Breast epithelium (tissue), 4 donors: ENCODE results near the gene PCAT7. TPM values are rescaled to one million over a fixed set of nuclear protein-coding genes. Genes with fewer than 3 reads are reported as not detected.

Experiments
- DNase-seq, 2 donors: peaks; one replicate each; pipeline ENCODE4 v3.0.0-alpha.2; 2019; ENCODE audit warnings: low spot score in 2 of 2
- H3K27ac ChIP-seq, 2 donors: fragments of 200-600 bp; sonication (generic) in 1 of 2; one replicate each; pipeline ENCODE4 v1.5.1; 2016 to 2019; ENCODE audit warnings: mild to moderate bottlenecking in 1 of 2
- H3K27me3 ChIP-seq, 2 donors: fragments of 200-600 bp; sonication (generic) in 1 of 2; one replicate each; pipeline versions ENCODE4 v1.5.1 to v1.6.0; 2017 to 2019; ENCODE audit warnings: control low read depth in 1 of 2, mild to moderate bottlenecking in 1 of 2
- H3K36me3 ChIP-seq: fragments of 200-600 bp; one replicate; pipeline ENCODE4 v1.5.1; 2019
- H3K4me1 ChIP-seq, 2 donors: fragments of 200-600 bp; sonication (generic); one replicate each; pipeline ENCODE4 v1.5.1; 2016 to 2019; ENCODE audit warnings: control low read depth in 1 of 2
- H3K4me3 ChIP-seq, 3 donors: fragments of 200-600 bp; sonication (generic); 1 replicate in 2 of 3; 2 replicates in 1 of 3; pipeline ENCODE4 v1.5.1; 2016 to 2019; ENCODE audit warnings: mild to moderate bottlenecking in 3 of 3, moderate library complexity in 2 of 3
- H3K9me3 ChIP-seq, 2 donors: fragments of 200-600 bp; sonication (generic) in 1 of 2; one replicate each; pipeline ENCODE4 v1.5.1; 2016 to 2019; ENCODE audit warnings: control low read depth in 1 of 2
- POLR2A ChIP-seq: fragments of 450-650 bp; IDR thresholded peaks from one replicate; pipeline ENCODE4 v1.6.1; 2016; ENCODE audit warnings: antibody characterized with exemption, mild to moderate bottlenecking, moderate library complexity
- POLR2AphosphoS5 ChIP-seq, 3 donors: sonication (generic); formaldehyde crosslinking; IDR thresholded peaks; one replicate each; pipeline ENCODE4 v1.6.1; 2017; ENCODE audit warnings: antibody characterized with exemption in 3 of 3
- intact Hi-C: fragments of 100-400 bp; cut with DNase I; formaldehyde crosslinking; loops from one replicate; pipeline ENCODE4 v1.15.1; 2023; ENCODE audit warnings: low total_unique reads
- total RNA-seq, 3 donors: library from RNA; depleted of rRNA; stranded (reverse); fragments of >200 nt; gene quantifications; one replicate each; pipeline ENCODE4 v1.1.0, GENCODE V29; 2016
- TF ChIP-seq, protein P1 (sequence below), 3 donors: fragments of 450-650 bp; IDR thresholded peaks; one replicate each; pipeline ENCODE4 v1.5.1; 2016 to 2017; ENCODE audit warnings: antibody characterized with exemption in 3 of 3, mild to moderate bottlenecking in 3 of 3, moderate library complexity in 3 of 3

The PCAT7 gene
- total RNA-seq, 3 donors from 2014 or later = under 0.01 TPM; not detected in 2

DNA sequence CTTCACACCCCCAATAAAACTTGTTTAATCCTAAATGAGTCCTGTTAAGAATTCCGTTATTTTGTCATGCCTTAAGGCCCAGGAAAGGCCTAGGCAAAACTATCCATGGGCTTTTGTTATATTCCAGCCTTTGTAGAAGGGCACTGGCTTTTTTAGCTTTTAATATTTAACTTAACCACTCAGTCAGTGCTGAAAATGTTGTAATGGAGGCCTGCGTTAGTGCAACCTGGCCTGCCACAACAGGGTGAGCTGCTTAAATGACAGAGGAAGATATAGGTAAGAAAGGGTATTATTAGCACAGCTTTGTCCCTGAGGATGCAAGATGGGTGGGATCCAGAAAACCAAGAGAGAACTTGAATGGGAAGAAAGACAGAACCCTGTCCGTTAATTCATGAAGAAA, 40.2 kb upstream of the PCAT7 start:
- no peak for TF ChIP-seq POLR2AphosphoS5 (IDR thresholded peaks at IDR 0.05)
- no peaks in the 10 kb centered on the region for H3K4me1 ChIP-seq
- intact Hi-C loops = no loop called here
- no peaks in the 10 kb centered on the region for H3K27me3 ChIP-seq
- no peaks in the 10 kb centered on the region for H3K9me3 ChIP-seq
- no peak for DNase-seq
- H3K4me3 ChIP-seq = no peak overlapping the region
- H3K36me3 ChIP-seq = no peaks in the 10 kb centered on the region
- no peak overlapping the region for H3K27ac ChIP-seq

DNA sequence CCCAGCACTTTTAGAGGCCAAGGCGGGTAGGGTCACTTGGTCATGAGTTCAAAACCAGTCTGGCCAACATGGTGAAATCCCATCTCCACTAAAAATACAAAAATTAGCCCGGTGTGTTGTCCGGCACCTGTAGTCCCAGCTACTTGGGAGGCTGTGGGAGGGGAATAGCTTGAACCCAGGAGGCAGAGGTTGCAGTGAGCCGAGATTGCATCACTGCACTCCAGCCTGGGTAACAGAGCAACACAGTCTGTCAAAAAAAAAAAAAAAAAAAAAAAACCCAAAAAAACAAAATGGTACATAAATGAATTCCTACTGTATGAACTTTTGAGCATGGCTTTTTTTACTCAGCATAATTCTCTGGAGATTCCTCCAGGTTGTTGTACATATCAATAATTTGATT, 37.6 kb upstream of the PCAT7 start:
- DNase-seq = no peak
- no peak overlapping the region for H3K27ac ChIP-seq
- no peaks in the 10 kb centered on the region for H3K4me1 ChIP-seq
- TF ChIP-seq, protein P1, sequence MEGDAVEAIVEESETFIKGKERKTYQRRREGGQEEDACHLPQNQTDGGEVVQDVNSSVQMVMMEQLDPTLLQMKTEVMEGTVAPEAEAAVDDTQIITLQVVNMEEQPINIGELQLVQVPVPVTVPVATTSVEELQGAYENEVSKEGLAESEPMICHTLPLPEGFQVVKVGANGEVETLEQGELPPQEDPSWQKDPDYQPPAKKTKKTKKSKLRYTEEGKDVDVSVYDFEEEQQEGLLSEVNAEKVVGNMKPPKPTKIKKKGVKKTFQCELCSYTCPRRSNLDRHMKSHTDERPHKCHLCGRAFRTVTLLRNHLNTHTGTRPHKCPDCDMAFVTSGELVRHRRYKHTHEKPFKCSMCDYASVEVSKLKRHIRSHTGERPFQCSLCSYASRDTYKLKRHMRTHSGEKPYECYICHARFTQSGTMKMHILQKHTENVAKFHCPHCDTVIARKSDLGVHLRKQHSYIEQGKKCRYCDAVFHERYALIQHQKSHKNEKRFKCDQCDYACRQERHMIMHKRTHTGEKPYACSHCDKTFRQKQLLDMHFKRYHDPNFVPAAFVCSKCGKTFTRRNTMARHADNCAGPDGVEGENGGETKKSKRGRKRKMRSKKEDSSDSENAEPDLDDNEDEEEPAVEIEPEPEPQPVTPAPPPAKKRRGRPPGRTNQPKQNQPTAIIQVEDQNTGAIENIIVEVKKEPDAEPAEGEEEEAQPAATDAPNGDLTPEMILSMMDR (IDR thresholded peaks at IDR 0.05) = no peak
- TF ChIP-seq POLR2AphosphoS5 (IDR thresholded peaks at IDR 0.05) = no peak
- TF ChIP-seq POLR2A = no peak
- H3K36me3 ChIP-seq = no peaks in the 10 kb centered on the region
- intact Hi-C loops = no loop called here
- H3K9me3 ChIP-seq = no peaks in the 10 kb centered on the region
- no peaks in the 10 kb centered on the region for H3K27me3 ChIP-seq
- H3K4me3 ChIP-seq = no peak overlapping the region

DNA sequence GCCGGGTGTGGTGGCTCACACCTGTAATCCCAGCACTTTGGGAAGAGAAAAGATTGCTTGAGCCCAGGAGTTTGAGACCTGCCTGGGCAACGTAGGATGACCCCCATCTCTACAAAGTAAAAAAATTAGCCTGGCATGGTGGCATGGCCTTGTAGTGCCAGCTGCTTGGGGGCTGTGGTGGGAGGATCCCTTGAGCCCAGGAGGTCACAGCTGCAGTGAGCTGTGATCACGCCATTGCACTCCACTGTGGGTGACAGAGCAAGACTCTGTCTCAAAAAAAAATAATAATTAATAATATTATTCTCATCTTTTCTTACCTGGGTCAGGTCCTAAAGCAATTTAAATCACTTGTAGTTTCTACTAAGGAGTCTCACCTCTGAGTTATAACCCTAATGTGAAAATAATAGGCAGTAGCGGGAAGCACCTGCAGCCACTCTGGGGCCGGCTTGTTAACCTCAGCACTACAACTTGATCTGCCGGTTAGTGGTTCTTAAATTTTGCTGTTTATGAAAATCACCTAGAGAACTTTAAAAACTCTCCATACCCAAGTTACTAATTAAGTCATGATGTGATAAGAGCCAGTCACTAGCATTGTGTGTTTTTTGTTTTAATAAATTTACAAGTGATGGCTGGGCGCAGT, 29.4 kb upstream of the PCAT7 start:
- no peaks in the 10 kb centered on the region for H3K4me1 ChIP-seq
- H3K27me3 ChIP-seq = no peaks in the 10 kb centered on the region
- H3K4me3 ChIP-seq = no peak overlapping the region
- DNase-seq = no peak
- H3K9me3 ChIP-seq = no peaks in the 10 kb centered on the region
- no peaks in the 10 kb centered on the region for H3K36me3 ChIP-seq
- TF ChIP-seq POLR2A = no peak
- no peak for TF ChIP-seq POLR2AphosphoS5 (IDR thresholded peaks at IDR 0.05)
- TF ChIP-seq, protein P1 (IDR thresholded peaks at IDR 0.05) = no peak
- intact Hi-C loops = no loop called here
- no peak overlapping the region for H3K27ac ChIP-seq

DNA sequence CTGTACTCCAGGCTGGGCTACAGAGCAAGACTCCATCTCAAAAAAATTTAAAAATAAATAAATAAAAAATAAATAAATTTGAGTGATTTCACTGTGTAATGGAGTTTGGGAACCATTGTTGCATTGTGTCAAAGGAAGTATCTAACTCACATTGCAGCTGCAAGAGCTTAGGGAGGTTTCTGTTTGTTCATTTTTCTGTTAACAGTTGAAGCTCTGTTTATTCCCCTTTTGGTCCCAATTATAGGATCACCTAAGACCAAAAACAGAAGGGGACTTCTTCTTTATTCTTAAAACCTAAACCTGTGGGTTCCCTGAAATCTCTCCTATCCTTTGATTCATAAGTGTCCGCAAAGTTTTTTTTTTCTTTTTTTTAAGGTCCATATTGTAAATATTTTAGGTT, 28.6 kb upstream of the PCAT7 start:
- Histone ChIP-seq H3K27ac (no peak overlapping the region), H3K4me3 (no peak overlapping the region), H3K9me3 (no peaks in the 10 kb centered on the region), H3K4me1 (no peaks in the 10 kb centered on the region), H3K27me3 (no peaks in the 10 kb centered on the region), H3K36me3 (no peaks in the 10 kb centered on the region)
- DNase-seq = no peak
- intact Hi-C loops = no loop called here
- TF ChIP-seq POLR2A = no peak
- no peak for TF ChIP-seq POLR2AphosphoS5 (IDR thresholded peaks at IDR 0.05)
- TF ChIP-seq, protein P1 (IDR thresholded peaks at IDR 0.05) = no peak

DNA sequence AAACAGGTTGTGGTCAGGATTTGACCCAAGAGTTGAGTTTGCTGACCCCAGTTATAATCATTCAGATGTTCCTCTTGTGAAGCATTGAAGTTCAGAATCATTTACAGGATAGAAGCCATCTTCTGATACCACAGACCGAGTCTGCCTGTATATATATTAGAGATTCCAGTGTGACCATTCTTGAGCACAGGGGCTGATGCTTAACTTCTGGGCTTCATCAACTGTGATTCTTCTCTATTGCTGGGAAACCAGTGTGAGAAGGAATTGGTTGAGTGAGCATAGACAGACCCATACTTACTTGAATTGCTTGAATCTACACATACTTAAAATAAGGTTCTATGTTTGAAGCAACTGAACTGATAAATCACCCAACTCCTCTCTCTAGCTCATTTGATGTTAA, 27.9 kb upstream of the PCAT7 start:
- H3K27me3 ChIP-seq = no peaks in the 10 kb centered on the region
- H3K4me3 ChIP-seq = no peak overlapping the region
- no peaks in the 10 kb centered on the region for H3K9me3 ChIP-seq
- no peak overlapping the region for H3K27ac ChIP-seq
- no peaks in the 10 kb centered on the region for H3K36me3 ChIP-seq
- intact Hi-C loops = no loop called here
- H3K4me1 ChIP-seq = no peaks in the 10 kb centered on the region
- no peak for DNase-seq
- TF ChIP-seq, protein P1 (IDR thresholded peaks at IDR 0.05) = no peak
- no peak for TF ChIP-seq POLR2A
- no peak for TF ChIP-seq POLR2AphosphoS5 (IDR thresholded peaks at IDR 0.05)

DNA sequence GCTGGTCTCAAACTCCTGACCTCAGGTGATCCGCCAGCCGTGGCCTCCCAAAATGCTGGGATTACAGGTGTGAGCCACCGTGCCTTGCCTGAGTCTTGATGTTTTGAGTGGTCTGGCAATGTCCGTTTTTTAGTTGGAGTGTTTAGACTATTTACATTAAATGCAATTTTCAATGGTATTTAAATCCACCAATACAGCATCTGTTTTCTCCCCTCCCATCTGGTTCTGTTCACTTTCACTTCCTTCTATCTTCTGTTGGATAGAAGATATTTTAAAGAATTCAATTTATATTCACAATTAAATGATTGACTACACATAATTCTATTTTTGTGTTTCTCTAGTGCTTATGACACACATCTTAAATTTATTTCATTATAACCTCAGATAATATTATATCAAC, 26.0 kb upstream of the PCAT7 start:
- Histone ChIP-seq H3K36me3 (no peaks in the 10 kb centered on the region), H3K4me1 (no peaks in the 10 kb centered on the region), H3K4me3 (no peak overlapping the region), H3K9me3 (no peaks in the 10 kb centered on the region), H3K27me3 (no peaks in the 10 kb centered on the region), H3K27ac (no peak overlapping the region)
- no peak for DNase-seq
- intact Hi-C loops = no loop called here
- TF ChIP-seq POLR2AphosphoS5 (IDR thresholded peaks at IDR 0.05) = no peak
- no peak for TF ChIP-seq POLR2A
